ENCODE results near the gene APOBEC2. TPM values are rescaled to one million over a fixed set of nuclear protein-coding genes. Genes with fewer than 3 reads are reported as not detected.
"Not testable (repeated sequence)": the region's sequence is repeated elsewhere in the genome, so short reads cannot be mapped to it uniquely, and the experiment has no call there.

The APOBEC2 gene
- total and polyA plus RNA-seq, 8 donors = 7.2 to 36.7 (median 11.3) TPM; not detected in 3

- Histone ChIP-seq H3K4me1 (peaks cover 0 to 4% (median 0%) of the 10 kb centered on the region in 4 donors), H3K36me3 (no peaks in the 10 kb centered on the region), H3K27me3 (no peaks in the 10 kb centered on the region), H3K4me3 (no peak overlapping the region), H3K27ac (no peak overlapping the region), H3K9me3 (no peaks in the 10 kb centered on the region)
- no peak for TF ChIP-seq POLR2A (IDR thresholded peaks at IDR 0.05)
- TF ChIP-seq, protein P1, sequence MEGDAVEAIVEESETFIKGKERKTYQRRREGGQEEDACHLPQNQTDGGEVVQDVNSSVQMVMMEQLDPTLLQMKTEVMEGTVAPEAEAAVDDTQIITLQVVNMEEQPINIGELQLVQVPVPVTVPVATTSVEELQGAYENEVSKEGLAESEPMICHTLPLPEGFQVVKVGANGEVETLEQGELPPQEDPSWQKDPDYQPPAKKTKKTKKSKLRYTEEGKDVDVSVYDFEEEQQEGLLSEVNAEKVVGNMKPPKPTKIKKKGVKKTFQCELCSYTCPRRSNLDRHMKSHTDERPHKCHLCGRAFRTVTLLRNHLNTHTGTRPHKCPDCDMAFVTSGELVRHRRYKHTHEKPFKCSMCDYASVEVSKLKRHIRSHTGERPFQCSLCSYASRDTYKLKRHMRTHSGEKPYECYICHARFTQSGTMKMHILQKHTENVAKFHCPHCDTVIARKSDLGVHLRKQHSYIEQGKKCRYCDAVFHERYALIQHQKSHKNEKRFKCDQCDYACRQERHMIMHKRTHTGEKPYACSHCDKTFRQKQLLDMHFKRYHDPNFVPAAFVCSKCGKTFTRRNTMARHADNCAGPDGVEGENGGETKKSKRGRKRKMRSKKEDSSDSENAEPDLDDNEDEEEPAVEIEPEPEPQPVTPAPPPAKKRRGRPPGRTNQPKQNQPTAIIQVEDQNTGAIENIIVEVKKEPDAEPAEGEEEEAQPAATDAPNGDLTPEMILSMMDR (IDR thresholded peaks at IDR 0.05) = no peak
- no peak for TF ChIP-seq POLR2AphosphoS5 (IDR thresholded peaks at IDR 0.05)
- TF ChIP-seq EP300 (IDR thresholded peaks at IDR 0.05) = no peak
- WGBS, 5 donors = 79 to 90% (median 84%) methylated on average over 2 of the region's 2 CpGs
- intact Hi-C loops (cut with DNase I; ENCODE audit: low total_unique reads) = no loop called here
- DNase-seq = no peak
Measured at GRCh38 chr6:41011673-41012072, 41.3 kb upstream of the APOBEC2 start.

DNA sequence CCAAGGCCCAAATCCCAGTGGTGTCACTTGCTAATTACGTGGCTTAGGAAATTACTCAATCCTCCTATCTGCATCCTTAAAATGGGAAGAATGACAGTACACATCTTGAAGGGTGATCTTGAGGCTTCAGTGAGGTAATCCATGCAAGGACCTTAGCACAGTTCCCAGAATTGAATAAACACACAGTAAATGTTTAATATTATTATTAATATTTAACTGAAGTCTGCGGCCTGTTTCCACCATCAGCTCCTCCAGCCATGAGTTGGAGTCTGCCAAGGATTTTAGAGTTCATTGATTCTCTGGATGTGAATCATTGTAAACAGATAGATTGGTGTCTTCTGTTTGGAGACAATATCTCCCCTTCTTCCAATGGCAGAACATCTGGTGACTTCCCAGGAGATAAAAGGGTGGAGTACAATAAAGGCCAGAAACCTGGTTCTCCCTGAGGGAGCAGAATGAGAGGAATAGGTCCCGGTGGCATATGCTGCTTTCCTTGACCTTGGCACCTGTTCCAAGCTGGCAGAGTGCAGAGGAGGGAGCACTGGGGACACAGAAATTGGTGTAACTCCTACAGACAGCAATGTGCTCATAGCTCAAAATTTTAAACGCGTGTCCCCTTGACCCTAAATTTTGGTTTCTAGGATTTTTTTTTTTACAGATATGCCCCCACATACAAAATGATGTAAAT, 39.4 kb upstream of the APOBEC2 start:
- 64 to 82% (median 70%) methylated on average over 5 of the region's 5 CpGs for WGBS, 5 donors
- H3K27ac ChIP-seq = no peak overlapping the region
- H3K4me1 ChIP-seq = peaks cover 0 to 4% (median 0%) of the 10 kb centered on the region in 4 donors

DNA sequence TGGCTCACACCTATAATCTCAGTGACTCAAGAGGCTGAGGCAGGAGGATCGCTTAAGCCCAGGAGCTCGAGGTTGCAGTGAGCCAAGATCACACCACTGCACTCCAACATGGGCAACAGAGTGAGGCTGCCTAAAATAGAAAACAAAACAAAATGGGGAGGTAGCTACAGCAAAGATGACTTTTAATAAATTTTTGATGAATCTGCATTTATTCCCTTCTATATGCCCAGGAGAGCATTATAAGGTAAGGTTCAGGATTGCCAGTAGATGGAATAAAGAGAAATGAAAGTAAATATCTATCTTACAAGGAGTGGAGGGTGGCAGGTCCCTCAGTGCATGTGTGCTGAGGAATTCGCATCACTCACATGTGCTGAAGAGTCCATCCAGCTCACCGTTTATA, 38.2 kb upstream of the APOBEC2 start:
- intact Hi-C loops (cut with DNase I; ENCODE audit: low total_unique reads) = no loop called here
- Histone ChIP-seq H3K9me3 (peaks cover 0 to 4% (median 0%) of the 10 kb centered on the region in 4 donors), H3K36me3 (no peaks in the 10 kb centered on the region), H3K27me3 (no peaks in the 10 kb centered on the region), H3K27ac (no peak overlapping the region), H3K4me3 (no peak overlapping the region), H3K4me1 (peaks cover 0 to 6% (median 3%) of the 10 kb centered on the region in 4 donors)
- no peak for TF ChIP-seq POLR2A (IDR thresholded peaks at IDR 0.05)
- TF ChIP-seq, protein P1 (IDR thresholded peaks at IDR 0.05) = no peak
- no peak for TF ChIP-seq EP300 (IDR thresholded peaks at IDR 0.05)
- no peak for TF ChIP-seq POLR2AphosphoS5 (IDR thresholded peaks at IDR 0.05)
- DNase-seq = no peak
- WGBS, 5 donors = 81 to 93% (median 91%) methylated on average over 4 of the region's 4 CpGs

More for the DNA sequence above, 39.4 kb upstream of the APOBEC2 start:
- Histone ChIP-seq H3K4me3 (no peak overlapping the region), H3K9me3 (peaks cover 0 to 4% (median 0%) of the 10 kb centered on the region in 4 donors), H3K36me3 (no peaks in the 10 kb centered on the region), H3K27me3 (no peaks in the 10 kb centered on the region)
- TF ChIP-seq POLR2A (IDR thresholded peaks at IDR 0.05) = no peak
- no peak for TF ChIP-seq EP300 (IDR thresholded peaks at IDR 0.05)
- TF ChIP-seq, protein P1 (IDR thresholded peaks at IDR 0.05) = no peak
- no peak for TF ChIP-seq POLR2AphosphoS5 (IDR thresholded peaks at IDR 0.05)
- DNase-seq = no peak
- intact Hi-C loops (cut with DNase I; ENCODE audit: low total_unique reads) = no loop called here

- H3K27ac ChIP-seq; intact Hi-C loops (cut with DNase I; ENCODE audit: low total_unique reads); H3K36me3 ChIP-seq; H3K4me3 ChIP-seq; H3K4me1 ChIP-seq; H3K27me3 ChIP-seq; H3K9me3 ChIP-seq; DNase-seq: not testable (repeated sequence)
- 92 to 100% (median 96%) methylated on average over 4 to 5 of the region's 5 CpGs for WGBS, 5 donors
Measured at GRCh38 chr6:41015860-41016259, 37.1 kb upstream of the APOBEC2 start.

GRCh38 chr6:41017663-41018062, 35.3 kb upstream of the APOBEC2 start:
- WGBS, 5 donors = 89 to 100% (median 94%) methylated on average over 1 of the region's 1 CpG
- Histone ChIP-seq H3K4me3 (no peak overlapping the region), H3K36me3 (no peaks in the 10 kb centered on the region), H3K4me1 (peaks cover 3 to 8% (median 5%) of the 10 kb centered on the region in 4 donors), H3K27me3 (no peaks in the 10 kb centered on the region), H3K9me3 (peaks cover 0 to 4% (median 0%) of the 10 kb centered on the region in 4 donors), H3K27ac (no peak overlapping the region)
- intact Hi-C loops (cut with DNase I; ENCODE audit: low total_unique reads) = no loop called here
- TF ChIP-seq EP300 (IDR thresholded peaks at IDR 0.05) (no peak), POLR2A (IDR thresholded peaks at IDR 0.05) (no peak), POLR2AphosphoS5 (IDR thresholded peaks at IDR 0.05) (no peak)
- TF ChIP-seq, protein P1 (IDR thresholded peaks at IDR 0.05) = no peak
- no peak for DNase-seq

Data from stomach (tissue), 9 donors.